ENCODE results near the gene ATAD3A.

DNA sequence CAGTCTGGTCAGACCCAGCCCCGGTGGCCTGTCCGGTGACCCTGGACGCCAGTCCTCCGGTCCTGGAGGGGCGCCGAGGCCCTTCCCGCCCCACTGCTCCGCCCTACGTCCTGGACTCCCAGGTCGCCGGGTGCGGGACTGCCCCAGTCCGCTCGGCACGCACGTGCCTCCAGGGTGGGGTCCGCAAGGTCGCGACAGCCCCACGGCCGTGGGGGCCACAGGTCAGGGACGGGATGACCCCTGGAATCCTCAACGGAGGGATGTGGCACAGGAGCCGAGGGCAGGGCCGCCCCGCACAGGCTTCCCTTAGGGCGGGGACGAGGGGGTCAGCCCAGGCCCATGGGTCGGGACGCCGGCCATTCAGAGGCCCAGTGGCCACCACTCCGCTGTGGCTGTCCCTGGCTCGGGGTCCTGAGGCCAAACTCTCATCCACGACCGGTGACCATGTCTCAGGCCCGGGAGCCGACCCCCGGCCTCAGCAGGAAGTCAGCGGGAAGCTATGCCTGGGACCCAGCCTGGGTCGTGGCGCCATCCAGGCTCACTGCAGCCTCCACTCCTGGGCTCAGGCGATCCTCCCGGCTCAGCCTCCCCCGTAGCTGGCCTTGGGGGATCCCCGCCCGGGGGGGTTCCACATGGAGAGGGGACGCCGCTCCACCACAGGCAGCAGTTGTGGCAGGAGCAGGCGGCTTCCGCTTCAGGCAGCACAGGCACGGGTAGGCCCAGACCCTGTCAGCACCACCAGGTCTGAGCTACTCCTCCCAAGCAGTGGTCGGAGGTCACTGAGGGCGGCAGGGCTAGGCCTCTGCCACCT, 29.1 kb downstream of the ATAD3A start:
- TF ChIP-seq POLR2A (IDR thresholded peaks at IDR 0.05) (no peak), POLR2AphosphoS5 (IDR thresholded peaks at IDR 0.05) (no peak), EP300 (IDR thresholded peaks at IDR 0.05; ENCODE audit: low read depth) (no peak)
- TF ChIP-seq, protein P1, sequence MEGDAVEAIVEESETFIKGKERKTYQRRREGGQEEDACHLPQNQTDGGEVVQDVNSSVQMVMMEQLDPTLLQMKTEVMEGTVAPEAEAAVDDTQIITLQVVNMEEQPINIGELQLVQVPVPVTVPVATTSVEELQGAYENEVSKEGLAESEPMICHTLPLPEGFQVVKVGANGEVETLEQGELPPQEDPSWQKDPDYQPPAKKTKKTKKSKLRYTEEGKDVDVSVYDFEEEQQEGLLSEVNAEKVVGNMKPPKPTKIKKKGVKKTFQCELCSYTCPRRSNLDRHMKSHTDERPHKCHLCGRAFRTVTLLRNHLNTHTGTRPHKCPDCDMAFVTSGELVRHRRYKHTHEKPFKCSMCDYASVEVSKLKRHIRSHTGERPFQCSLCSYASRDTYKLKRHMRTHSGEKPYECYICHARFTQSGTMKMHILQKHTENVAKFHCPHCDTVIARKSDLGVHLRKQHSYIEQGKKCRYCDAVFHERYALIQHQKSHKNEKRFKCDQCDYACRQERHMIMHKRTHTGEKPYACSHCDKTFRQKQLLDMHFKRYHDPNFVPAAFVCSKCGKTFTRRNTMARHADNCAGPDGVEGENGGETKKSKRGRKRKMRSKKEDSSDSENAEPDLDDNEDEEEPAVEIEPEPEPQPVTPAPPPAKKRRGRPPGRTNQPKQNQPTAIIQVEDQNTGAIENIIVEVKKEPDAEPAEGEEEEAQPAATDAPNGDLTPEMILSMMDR (IDR thresholded peaks at IDR 0.05): no peak
